Loucy (cell line): ENCODE data around the gene IQSEC1.
A peak's percentile ranks its signal among the peaks of the same experiment; 100 is the strongest.

ENCODE experiments used
- H2AFZ ChIP-seq: fragments of 200-600 bp; sonication (generic); 2 replicates; pipeline ENCODE4 v1.6.0; 2016; ENCODE audit warnings: antibody characterized with exemption, mild to moderate bottlenecking, low read length, moderate library complexity
- H3F3A ChIP-seq: fragments of 200-600 bp; 2 replicates; pipeline ENCODE4 v1.6.0; 2016; ENCODE audit warnings: antibody characterized with exemption, low read depth, mild to moderate bottlenecking
- H3K27me3 ChIP-seq: fragments of 200-600 bp; sonication (generic); 2 replicates; pipeline ENCODE4 v1.6.1; 2014; ENCODE audit warnings: low read length, mild to moderate bottlenecking; ENCODE audit not compliant: insufficient read depth, poor library complexity, severe bottlenecking
- H3K36me3 ChIP-seq: fragments of 200-600 bp; sonication (generic); 2 replicates; pipeline ENCODE4 v1.6.1; 2016; ENCODE audit warnings: low read length; ENCODE audit not compliant: insufficient read depth
- H3K4me1 ChIP-seq: fragments of 200-600 bp; sonication (generic); 2 replicates; pipeline ENCODE4 v1.5.1; 2014; ENCODE audit warnings: low read length, mild to moderate bottlenecking; ENCODE audit not compliant: insufficient read depth, poor library complexity, severe bottlenecking
- H3K4me2 ChIP-seq: fragments of 200-600 bp; sonication (generic); 2 replicates; pipeline ENCODE4 v1.6.0; 2014; ENCODE audit warnings: antibody characterized with exemption, low read length, low read depth, mild to moderate bottlenecking; ENCODE audit not compliant: poor library complexity, severe bottlenecking
- H3K4me3 ChIP-seq: fragments of 200-600 bp; sonication (generic); 2 replicates; pipeline ENCODE4 v1.5.1; 2014; ENCODE audit warnings: low read length, mild to moderate bottlenecking, mixed read lengths; ENCODE audit not compliant: poor library complexity, severe bottlenecking
- H3K79me2 ChIP-seq: fragments of 200-600 bp; sonication (generic); 2 replicates; pipeline ENCODE4 v1.6.1; 2014; ENCODE audit warnings: low read length; ENCODE audit not compliant: insufficient read depth
- H3K9ac ChIP-seq: fragments of 200-600 bp; sonication (generic); 2 replicates; pipeline ENCODE4 v1.6.0; 2014; ENCODE audit warnings: mild to moderate bottlenecking, low read depth, low read length, moderate library complexity; ENCODE audit not compliant: poor library complexity, severe bottlenecking
- H3K9me2 ChIP-seq: fragments of 200-600 bp; sonication (generic); replicated peaks from 2 replicates; pipeline ENCODE4 v1.6.1; 2016; ENCODE audit warnings: low read depth, low read length, mixed read lengths
- H3K9me3 ChIP-seq: fragments of 200-600 bp; sonication (generic); 2 replicates; pipeline ENCODE4 v1.6.1; 2014; ENCODE audit warnings: mild to moderate bottlenecking, antibody characterized with exemption, low read length, low read depth; ENCODE audit not compliant: insufficient read depth
- H4K20me1 ChIP-seq: fragments of 200-600 bp; sonication (generic); 2 replicates; pipeline ENCODE4 v1.6.0; 2014; ENCODE audit warnings: antibody characterized with exemption, low read length, mild to moderate bottlenecking; ENCODE audit not compliant: insufficient read depth, poor library complexity, severe bottlenecking
- CTCF ChIP-seq: fragments of 200-600 bp; sonication (generic); conservative IDR thresholded peaks from 2 replicates; pipeline ENCODE4 v1.5.1; 2014; ENCODE audit warnings: mild to moderate bottlenecking, antibody characterized with exemption, low read length
- EZH2phosphoT487 ChIP-seq: fragments of 200-600 bp; IDR thresholded peaks from 2 replicates; pipeline ENCODE4 v1.6.1; 2018; ENCODE audit warnings: antibody characterized with exemption, mild to moderate bottlenecking, moderate library complexity, borderline replicate concordance

IQSEC1 gene

GRCh38 chr3:12993517-12994356 lies 79.5 kb downstream of the IQSEC1 start:
- Histone ChIP-seq H4K20me1 (peaks cover 19% of the 10 kb centered on the region), H3K4me2 (peak overlapping the region; percentile 67), H3F3A (no peaks in the 10 kb centered on the region), H3K36me3 (no peaks in the 10 kb centered on the region; the same call in 1 of the 2 replicates), H2AFZ (no peak overlapping the region), H3K9ac (peak overlapping the region; percentile 79), H3K9me2 (no peaks in the 10 kb centered on the region), H3K4me3 (peak overlapping the region; percentile 77), H3K27me3 (no peaks in the 10 kb centered on the region), H3K4me1 (peaks cover 24% of the 10 kb centered on the region), H3K79me2 (peaks cover 82% of the 10 kb centered on the region; the same call in 1 of the 2 replicates), H3K9me3 (no peaks in the 10 kb centered on the region)
- TF ChIP-seq EZH2phosphoT487 = no peak
- TF ChIP-seq CTCF = no peak

- H4K20me1 ChIP-seq = peaks cover 19% of the 10 kb centered on the region
- no peaks in the 10 kb centered on the region for H3K9me3 ChIP-seq
- peak overlapping the region; percentile 69 for H3K4me3 ChIP-seq
- no peaks in the 10 kb centered on the region for H3F3A ChIP-seq
- peak overlapping the region; percentile 62 for H3K9ac ChIP-seq
- TF ChIP-seq EZH2phosphoT487 (no peak), CTCF (peak; percentile 29)
- peaks cover 84% of the 10 kb centered on the region; the same call in 1 of the 2 replicates for H3K79me2 ChIP-seq
- no peaks in the 10 kb centered on the region for H3K27me3 ChIP-seq
- H3K4me2 ChIP-seq = peak overlapping the region; percentile 53
- H3K4me1 ChIP-seq = peaks cover 22% of the 10 kb centered on the region
- no peaks in the 10 kb centered on the region; the same call in 1 of the 2 replicates for H3K36me3 ChIP-seq
- H2AFZ ChIP-seq = no peak overlapping the region
- H3K9me2 ChIP-seq = no peaks in the 10 kb centered on the region
Observed at GRCh38 chr3:12992629-12993516, 80.4 kb downstream of the IQSEC1 start.

- no peak overlapping the region for H3K9ac ChIP-seq
Observed at GRCh38 chr3:12991861-12992281, 81.4 kb downstream of the IQSEC1 start.

More at GRCh38 chr3:12991861-12992281, 81.4 kb downstream of the IQSEC1 start:
- Histone ChIP-seq H3K4me1 (peaks cover 22% of the 10 kb centered on the region), H3K79me2 (peaks cover 85% of the 10 kb centered on the region; the same call in 1 of the 2 replicates), H3K4me2 (peak overlapping the region; percentile 53), H3K9me3 (no peaks in the 10 kb centered on the region), H3K4me3 (no peak overlapping the region), H3F3A (no peaks in the 10 kb centered on the region), H2AFZ (no peak overlapping the region), H3K9me2 (no peaks in the 10 kb centered on the region), H4K20me1 (peaks cover 19% of the 10 kb centered on the region), H3K27me3 (no peaks in the 10 kb centered on the region), H3K36me3 (no peaks in the 10 kb centered on the region; the same call in 1 of the 2 replicates)
- no peak for TF ChIP-seq EZH2phosphoT487
- TF ChIP-seq CTCF = no peak
